Measurements from ENCODE around the gene SYNGR4. TPM values are rescaled to one million over a fixed set of nuclear protein-coding genes. Genes with fewer than 3 reads are reported as not detected.

The SYNGR4 gene, protein sequence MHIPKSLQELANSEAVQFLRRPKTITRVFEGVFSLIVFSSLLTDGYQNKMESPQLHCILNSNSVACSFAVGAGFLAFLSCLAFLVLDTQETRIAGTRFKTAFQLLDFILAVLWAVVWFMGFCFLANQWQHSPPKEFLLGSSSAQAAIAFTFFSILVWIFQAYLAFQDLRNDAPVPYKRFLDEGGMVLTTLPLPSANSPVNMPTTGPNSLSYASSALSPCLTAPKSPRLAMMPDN
- total RNA-seq = not detected in 2 replicates

DNA sequence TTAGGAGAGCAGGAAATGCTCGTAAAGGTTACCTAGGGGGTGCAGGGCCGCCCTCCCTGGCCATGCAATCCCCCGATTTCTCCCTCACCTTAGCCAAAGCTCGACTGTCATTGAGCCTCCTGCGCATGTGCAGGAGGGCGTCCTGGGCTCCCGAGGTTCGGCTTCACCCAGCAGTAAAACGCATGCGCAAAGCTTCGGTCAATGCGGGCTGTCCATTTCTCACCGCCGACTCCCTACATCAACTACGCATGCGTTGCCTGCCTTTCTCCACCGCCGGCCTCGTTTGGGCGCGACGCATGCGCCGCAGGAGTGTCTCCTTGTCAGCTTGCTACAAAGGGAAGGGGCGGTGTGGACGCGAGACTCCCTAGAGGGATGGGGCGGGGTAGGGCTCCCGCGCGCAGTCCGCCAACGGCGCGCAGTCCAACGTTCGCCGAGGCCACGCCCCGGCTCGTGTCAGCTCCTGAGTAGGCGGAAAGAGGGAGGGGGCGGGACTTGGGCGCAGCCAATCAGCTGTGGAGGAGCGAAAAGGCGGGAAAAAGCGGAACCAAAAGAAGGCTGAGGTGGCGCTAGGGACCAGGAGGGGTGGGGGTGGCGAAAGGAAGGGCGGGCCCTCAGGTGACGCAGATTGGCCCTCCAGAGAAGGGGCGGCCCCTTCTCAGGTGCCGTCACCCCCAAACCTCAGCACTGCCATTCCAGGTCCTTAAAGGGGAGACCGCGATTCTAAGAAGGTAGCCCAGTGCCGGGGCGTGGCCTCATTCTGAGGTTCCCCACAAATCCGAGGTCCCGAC lies at the start of gene SYNGR4, which contains the start of gene TMEM143:
Gene SYNGR4, plus strand, starts transcription at position 558 of the 788 bp plus-strand sequence. CDS start 1,476 bp downstream, outside the sequence.
Gene TMEM143, minus strand, starts transcription at position 131 of the 788 bp plus-strand sequence. Its CDS starts 20 bp downstream, at position 111.

DNA sequence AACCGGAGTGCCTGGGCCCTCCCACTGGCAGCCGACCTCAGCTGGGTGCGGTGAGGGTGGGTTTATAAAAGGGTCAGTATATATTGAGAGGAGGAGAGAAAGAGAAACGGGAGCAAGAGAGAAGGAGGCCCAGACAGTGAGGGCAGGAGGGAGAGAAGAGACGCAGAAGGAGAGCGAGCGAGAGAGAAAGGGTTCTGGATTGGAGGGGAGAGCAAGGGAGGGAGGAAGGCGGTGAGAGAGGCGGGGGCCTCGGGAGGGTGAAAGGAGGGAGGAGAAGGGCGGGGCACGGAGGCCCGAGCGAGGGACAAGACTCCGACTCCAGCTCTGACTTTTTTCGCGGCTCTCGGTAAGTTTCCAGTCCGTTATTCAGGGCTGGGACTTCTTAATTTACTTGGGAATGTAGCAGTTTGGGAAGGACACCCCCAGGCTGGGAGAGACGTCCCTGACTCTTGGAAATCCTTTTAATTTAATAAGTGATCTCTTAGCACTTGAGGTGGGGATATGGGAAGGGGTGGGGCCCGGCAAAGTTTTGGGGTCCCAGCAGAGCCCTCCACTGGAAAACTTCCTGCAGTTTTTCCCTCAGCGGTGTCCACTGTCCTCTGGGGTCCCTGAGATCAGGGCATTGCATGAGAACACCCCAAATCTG lies 38.8 kb upstream of the SYNGR4 start, which contains the start of gene EMP3:
Gene EMP3, plus strand, starts transcription at position 288 of the 646 bp plus-strand sequence. CDS start 1,293 bp downstream, outside the sequence.

DNA sequence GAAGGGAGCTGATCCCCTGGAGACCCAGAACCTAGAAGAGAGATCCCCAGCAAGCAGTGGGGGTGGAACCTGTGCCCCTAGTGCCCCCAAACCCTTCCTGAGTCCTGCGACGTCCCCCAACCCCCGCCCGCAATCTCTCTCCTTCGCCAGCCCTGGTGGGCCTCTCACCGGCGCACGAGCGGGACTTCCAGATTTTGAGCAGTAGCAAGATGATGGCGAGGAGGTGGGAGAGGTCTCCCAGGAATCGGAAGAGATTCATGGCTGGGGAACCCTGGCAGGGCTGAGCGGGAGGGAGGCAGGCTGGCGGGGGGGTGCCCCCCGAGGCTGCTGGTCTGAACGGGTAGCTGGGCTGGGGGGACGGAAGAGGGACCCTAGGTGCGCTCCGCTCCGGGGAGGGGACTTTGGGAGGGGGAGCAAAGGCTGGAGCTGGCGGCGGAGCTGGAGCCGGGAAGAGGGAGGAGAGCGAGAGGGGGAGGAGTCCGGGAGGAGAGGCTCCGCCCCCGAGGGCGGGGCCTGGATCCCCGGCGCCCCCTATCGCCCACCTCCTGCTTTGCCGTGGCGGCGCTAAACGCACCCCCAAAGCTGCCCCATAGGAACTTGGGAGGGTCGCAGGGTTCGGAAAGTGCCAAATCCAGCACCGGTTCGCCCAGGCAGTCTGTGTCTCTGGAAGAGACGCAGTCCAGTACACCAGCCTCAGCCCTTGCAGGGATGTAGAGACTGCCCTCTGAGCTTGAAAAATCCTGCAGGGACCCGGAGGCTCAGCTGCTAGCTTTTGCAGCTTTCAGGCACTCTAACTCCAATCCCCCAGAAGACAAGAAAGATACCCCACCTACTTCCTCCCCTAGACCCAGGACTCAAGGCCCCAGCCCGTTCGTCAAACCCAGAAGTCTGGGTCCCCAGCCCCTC lies 27.2 kb downstream of the SYNGR4 start, which contains the start of gene KDELR1:
Gene KDELR1, minus strand, starts transcription at position 452 of the 906 bp plus-strand sequence. Its CDS starts 193 bp downstream, at position 259.

DNA sequence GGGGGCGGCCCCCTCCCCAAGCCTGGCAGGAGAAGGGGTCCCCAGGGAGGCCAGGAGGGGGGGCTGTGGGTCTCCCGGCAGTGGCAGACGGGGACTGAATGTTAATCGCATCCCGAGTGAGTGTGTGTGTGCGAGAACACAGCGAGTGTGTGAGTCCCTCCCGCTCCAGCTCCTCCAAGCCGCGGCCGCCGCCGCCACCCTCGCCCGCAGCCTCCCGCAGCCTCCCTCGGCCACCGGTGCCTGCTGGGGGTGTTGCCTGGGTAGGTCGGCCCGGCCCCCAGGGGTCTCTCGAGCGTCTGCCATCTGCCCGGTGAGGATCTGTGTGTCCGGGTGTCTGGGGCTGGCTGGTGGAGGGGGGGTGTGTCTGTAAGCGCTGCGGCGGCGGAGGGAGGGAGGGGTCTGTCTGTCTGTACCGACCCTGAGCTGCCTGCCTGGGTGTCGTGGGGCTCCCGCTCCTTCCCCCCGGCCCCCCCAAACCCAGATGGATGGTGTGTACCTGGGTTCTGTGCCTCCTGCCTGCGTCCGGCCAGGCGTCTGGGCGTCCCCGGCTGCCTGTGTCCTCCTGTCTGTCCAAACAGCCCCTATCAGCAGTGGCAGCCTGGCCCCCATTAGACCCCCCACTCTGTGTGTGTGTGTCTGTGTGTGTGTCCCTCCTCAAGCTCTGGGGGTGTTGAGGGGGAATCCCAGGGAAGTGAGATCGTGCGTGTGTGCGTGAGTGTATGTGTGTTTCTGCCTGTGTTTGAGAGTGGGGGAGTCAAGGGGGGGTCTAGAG lies 29.6 kb downstream of the SYNGR4 start, which contains the start of gene GRIN2D:
Gene GRIN2D, plus strand, starts transcription at position 110 of the 772 bp plus-strand sequence. CDS start 4,725 bp downstream, outside the sequence.

Other genes with a start within 250 kb of the SYNGR4 start
- gene LIG1, start 194.0 kb upstream of the SYNGR4 start, total RNA-seq = 59.3 and 67.8 TPM in 2 replicates
- 0.59 and 1.2 TPM in 2 replicates for gene ZSWIM9, start 193.7 kb upstream of the SYNGR4 start, total RNA-seq
- gene CARD8, start 108.5 kb upstream of the SYNGR4 start, total RNA-seq = 15.1 and 16.2 TPM in 2 replicates
- 0.89 and 1.0 TPM in 2 replicates for gene ZNF114, start 94.3 kb upstream of the SYNGR4 start, total RNA-seq
- 223 and 252 TPM in 2 replicates for gene EMP3, start 38.8 kb upstream of the SYNGR4 start, total RNA-seq
- gene TMEM143, start 427 bp upstream of the SYNGR4 start, total RNA-seq = 6.1 and 9.1 TPM in 2 replicates
- gene KDELR1, start 27.2 kb downstream of the SYNGR4 start, total RNA-seq = 128 and 129 TPM in 2 replicates
- 0.15 and 0.34 TPM in 2 replicates for gene GRIN2D, start 29.3 kb downstream of the SYNGR4 start, total RNA-seq
- gene GRWD1, start 81.6 kb downstream of the SYNGR4 start, total RNA-seq = 31.4 and 34.0 TPM in 2 replicates
- gene KCNJ14, start 91.2 kb downstream of the SYNGR4 start, total RNA-seq = 0.15 and 0.50 TPM in 2 replicates
- 40.6 and 47.9 TPM in 2 replicates for gene CYTH2, start 105.0 kb downstream of the SYNGR4 start, total RNA-seq
- gene LMTK3, start 147.5 kb downstream of the SYNGR4 start, total RNA-seq = under 0.01 and 0.17 TPM in 2 replicates
- 0.15 TPM in 1 of 2 replicates, not detected in the other for gene SULT2B1, start 187.8 kb downstream of the SYNGR4 start, total RNA-seq
- not detected in 2 replicates for gene SPACA4, start 242.4 kb downstream of the SYNGR4 start, total RNA-seq